HG03457 (cell line): ENCODE data around the gene CNTNAP2.

Experiments used
- ATAC-seq: cut with Tn5 transposase; IDR thresholded peaks from one replicate; pipeline ENCODE4 v1.9.1; 2021; ENCODE audit warnings: moderate number of reproducible peaks; ENCODE audit not compliant: unreplicated experiment

Gene CNTNAP2

GRCh38 chr7:146660839-146661238 is 544.2 kb downstream of the CNTNAP2 start:
- ATAC-seq: no peak

- ATAC-seq: no peak
These were observed 544.8 kb downstream of the CNTNAP2 start for GRCh38 chr7:146661435-146661834.

- no peak for ATAC-seq
These were observed 545.3 kb downstream of the CNTNAP2 start for GRCh38 chr7:146661929-146662328.

GRCh38 chr7:146665023-146665422 is 548.4 kb downstream of the CNTNAP2 start:
- ATAC-seq: no peak

- ATAC-seq: no peak
These were observed 553.9 kb downstream of the CNTNAP2 start for GRCh38 chr7:146670532-146670931.

- no peak for ATAC-seq
These were observed 564.9 kb downstream of the CNTNAP2 start for GRCh38 chr7:146681487-146681886.

GRCh38 chr7:146683439-146683838 is 566.8 kb downstream of the CNTNAP2 start:
- no peak for ATAC-seq

GRCh38 chr7:146690987-146691386 is 574.4 kb downstream of the CNTNAP2 start:
- ATAC-seq: no peak

- ATAC-seq: no peak
These were observed 582.5 kb downstream of the CNTNAP2 start for GRCh38 chr7:146698995-146699610.

GRCh38 chr7:146700015-146700560 is 583.5 kb downstream of the CNTNAP2 start:
- no peak for ATAC-seq

GRCh38 chr7:146701166-146701565 is 584.6 kb downstream of the CNTNAP2 start:
- ATAC-seq: no peak

- no peak for ATAC-seq
These were observed 586.3 kb downstream of the CNTNAP2 start for GRCh38 chr7:146702898-146703297.

- no peak for ATAC-seq
These were observed 592.9 kb downstream of the CNTNAP2 start for GRCh38 chr7:146709451-146710027.

GRCh38 chr7:146713205-146713604 is 596.6 kb downstream of the CNTNAP2 start:
- ATAC-seq: no peak

- ATAC-seq: no peak
These were observed 597.3 kb downstream of the CNTNAP2 start for GRCh38 chr7:146713934-146714333.

GRCh38 chr7:146720195-146720594 is 603.6 kb downstream of the CNTNAP2 start:
- ATAC-seq: no peak

GRCh38 chr7:146722986-146723385 is 606.4 kb downstream of the CNTNAP2 start:
- ATAC-seq: no peak

GRCh38 chr7:146725520-146725919 is 608.9 kb downstream of the CNTNAP2 start:
- ATAC-seq: no peak

- ATAC-seq: no peak
These were observed 611.5 kb downstream of the CNTNAP2 start for GRCh38 chr7:146728141-146728540.

- no peak for ATAC-seq
These were observed 612.0 kb downstream of the CNTNAP2 start for GRCh38 chr7:146728611-146729010.

GRCh38 chr7:146731185-146731584 is 614.6 kb downstream of the CNTNAP2 start:
- ATAC-seq: no peak

- no peak for ATAC-seq
These were observed 619.4 kb downstream of the CNTNAP2 start for GRCh38 chr7:146735992-146736391.
